AG08396 (cell line): Measurements from ENCODE around the gene KRTAP9-4.
"Not testable (repeated sequence)": the region's sequence is repeated elsewhere in the genome, so short reads cannot be mapped to it uniquely, and the experiment has no call there.

Experiments
- DNase-seq: peaks from one replicate; pipeline ENCODE4 v3.0.0; 2012; ENCODE audit warnings: low spot score, mixed read lengths

The KRTAP9-4 gene

DNA sequence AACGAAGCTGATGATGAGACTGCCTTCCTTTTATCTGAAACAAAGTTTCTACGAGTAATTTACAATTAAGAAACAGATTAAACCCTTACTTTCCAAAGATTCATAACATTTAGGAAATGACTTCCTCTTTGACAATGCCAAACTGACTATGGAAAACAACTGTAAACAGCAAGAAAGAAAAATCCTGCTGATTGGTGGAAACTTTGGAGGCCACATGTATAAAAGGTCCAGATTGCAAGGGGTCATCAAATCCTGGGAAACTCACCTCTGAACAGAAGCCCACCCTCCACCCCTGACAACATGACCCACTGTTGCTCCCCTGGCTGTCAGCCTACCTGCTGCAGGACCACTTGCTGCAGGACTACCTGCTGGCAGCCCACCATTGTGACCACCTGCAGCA is 15.6 kb downstream of the KRTAP9-4 start, which contains the start of gene KRTAP9-6:
TSS of gene KRTAP9-6 (plus strand) at position 301 of the 400 bp plus-strand sequence. CDS start at position 301, 0 bp downstream.
- no peak for DNase-seq

DNA sequence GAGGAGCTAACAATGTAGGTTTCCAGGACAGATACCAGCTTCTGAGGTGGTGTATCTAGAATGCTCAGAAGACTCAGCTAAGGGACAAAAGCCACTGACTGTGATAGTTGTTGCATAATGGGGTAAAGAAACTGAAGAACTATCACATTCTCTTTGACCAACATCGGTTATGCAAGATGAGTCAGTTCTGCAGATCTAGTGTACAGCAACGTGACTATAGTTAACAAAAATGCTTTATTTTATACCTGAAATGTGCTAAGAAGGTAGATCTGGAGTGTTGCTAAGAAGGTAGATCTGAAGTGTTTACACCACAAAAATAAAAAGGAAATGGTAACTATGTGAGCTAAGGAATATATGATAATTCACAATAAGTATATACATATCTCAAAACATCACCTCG is 18.2 kb downstream of the KRTAP9-4 start:
- DNase-seq: no peak

DNA sequence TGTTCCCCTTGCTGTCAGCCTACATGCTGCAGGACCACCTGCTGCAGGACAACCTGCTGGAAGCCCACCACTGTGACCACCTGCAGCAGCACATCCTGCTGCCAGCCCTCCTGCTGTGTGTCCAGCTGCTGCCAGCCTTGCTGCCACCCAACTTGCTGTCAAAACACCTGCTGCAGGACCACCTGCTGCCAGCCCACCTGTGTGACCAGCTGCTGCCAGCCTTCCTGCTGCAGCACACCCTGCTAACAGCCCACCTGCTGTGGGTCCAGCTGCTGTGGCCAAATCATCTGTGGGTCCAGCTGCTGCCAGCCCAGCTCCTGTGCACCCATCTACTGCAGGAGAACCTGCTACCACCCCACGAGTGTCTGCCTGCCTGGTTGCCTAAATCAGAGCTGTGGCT is 21.8 kb downstream of the KRTAP9-4 start:
- DNase-seq: not testable (repeated sequence)

DNA sequence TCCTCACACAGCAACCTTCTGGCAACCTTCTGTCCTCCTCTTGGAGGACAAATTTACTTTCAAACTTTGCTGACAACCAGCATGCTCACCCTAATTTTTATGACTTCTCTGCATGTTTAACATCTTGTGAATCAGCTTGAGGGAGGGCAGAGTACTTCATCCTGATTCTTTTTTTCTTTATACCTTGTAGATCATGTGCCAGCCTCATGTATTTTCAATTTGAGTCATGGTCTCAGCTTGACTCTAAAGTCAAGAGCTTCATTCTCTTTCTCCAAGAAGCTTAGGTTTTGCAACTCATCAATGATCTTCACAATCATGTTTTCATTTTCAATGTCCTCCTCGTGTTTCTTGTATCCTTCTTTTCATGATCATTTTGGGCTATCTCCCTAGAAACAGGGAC is 22.4 kb downstream of the KRTAP9-4 start:
- DNase-seq: no peak

DNA sequence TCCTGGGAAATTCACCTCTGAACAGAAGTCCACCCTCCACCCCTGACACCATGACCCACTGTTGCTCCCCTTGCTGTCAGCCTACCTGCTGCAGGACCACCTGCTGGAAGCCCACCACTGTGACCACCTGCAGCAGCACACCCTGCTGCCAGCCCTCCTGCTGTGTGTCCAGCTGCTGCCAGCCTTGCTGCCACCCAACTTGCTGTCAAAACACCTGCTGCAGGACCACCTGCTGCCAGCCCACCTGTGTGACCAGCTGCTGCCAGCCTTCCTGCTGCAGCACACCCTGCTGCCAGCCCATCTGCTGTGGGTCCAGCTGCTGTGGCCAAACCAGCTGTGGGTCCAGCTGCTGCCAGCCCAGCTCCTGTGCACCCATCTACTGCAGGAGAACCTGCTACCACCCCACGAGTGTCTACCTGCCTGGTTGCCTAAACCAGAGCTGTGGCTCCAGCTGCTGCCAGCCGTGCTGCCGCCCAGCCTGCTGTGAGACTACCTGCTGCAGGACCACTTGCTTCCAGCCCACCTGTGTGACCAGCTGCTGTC is 26.2 kb downstream of the KRTAP9-4 start, which contains the start of gene KRTAP9-7:
TSS of gene KRTAP9-7 (plus strand) at position 51 of the 543 bp plus-strand sequence. CDS start at position 51, 0 bp downstream.
- not testable (repeated sequence) for DNase-seq

DNA sequence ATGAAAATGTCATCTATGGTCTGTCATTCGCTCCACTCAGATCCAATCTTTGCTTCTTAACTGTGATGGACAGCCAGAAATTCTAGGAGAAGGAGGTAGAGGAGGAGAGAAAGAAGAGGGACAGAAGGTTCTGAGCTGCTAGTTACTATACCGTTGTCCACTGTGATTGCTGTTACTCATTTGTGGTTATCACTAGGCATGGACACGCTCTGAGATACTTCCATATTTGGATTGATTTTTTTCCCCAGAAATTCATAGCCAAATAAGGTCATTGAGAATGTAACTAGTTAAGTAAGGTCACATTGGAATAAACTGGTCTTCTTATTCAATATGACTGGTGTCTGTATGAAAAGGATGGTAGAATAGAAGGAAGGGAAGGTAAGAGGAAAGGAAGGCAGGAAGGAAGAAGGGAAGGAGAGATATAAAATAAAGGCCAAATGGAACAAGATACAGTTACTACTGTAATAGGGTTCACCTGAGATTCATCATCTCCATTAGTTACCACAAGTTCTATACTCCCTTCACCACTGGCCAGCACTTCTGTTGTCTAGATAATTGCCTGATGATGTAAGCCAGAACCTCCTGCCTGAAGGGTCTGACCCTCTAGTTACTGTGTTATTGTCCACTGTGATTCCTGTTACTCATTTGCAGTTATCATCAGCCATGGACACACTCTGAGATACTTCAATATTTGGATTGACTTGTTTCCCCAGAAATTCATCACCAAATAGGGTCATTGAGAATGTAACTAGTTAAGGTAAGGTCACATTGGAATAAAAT is 28.9 kb downstream of the KRTAP9-4 start:
- no peak for DNase-seq

DNA sequence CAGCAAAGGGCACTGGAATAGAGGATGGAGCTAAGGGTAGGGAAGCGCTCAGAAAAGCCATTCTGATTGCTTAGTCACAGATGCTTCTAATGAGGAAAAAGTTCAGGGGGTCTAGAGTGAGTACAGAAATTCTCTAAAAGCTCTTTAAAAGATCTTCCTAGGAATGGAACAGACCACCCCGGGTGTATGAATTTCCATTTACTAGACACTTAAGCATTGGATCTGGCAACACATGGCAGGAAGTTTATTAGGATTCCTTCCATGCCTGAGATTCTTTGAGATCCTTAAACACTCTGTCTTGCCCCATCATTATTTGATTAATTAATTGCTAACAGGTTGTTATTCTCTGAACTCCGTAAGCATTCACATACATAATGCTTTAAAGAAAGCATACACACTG is 34.6 kb downstream of the KRTAP9-4 start:
- no peak for DNase-seq

DNA sequence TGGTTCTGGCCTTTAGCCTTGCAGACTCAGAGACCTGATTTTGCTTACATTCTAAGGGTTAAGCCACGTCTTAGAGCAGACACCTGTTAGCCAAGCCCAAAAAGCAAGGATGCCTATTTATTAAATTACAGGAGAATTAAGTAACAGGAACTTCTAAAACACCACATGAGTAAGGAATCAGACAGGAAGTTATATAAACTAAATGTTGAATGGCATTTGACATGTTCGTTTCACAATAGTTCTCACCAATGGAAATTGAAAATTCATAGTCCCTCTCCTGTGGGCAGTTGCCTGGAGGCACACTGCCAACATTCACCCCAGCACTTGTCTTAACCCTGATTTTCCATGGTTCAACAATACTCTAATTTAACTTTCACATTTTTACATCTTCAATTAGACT is 35.1 kb downstream of the KRTAP9-4 start:
- DNase-seq: no peak

DNA sequence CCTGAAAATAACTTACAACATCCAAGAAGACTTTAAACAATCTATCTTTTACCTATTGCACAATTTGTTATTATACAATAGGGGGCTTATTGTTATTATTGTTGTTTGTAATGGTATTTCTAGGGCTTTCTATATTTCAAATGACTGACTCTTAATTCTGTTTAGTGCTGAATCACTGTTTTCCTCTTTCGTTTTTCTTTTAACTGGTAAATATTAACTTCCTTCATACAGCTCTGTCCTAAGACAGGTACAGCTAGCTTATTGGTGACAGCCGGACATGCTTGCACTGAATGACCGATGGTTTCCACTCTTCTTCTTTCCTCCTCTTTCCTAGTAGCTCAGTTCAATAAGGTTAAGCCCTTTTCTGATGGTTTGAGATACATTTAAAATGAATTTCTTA is 37.6 kb downstream of the KRTAP9-4 start:
- DNase-seq: no peak

DNA sequence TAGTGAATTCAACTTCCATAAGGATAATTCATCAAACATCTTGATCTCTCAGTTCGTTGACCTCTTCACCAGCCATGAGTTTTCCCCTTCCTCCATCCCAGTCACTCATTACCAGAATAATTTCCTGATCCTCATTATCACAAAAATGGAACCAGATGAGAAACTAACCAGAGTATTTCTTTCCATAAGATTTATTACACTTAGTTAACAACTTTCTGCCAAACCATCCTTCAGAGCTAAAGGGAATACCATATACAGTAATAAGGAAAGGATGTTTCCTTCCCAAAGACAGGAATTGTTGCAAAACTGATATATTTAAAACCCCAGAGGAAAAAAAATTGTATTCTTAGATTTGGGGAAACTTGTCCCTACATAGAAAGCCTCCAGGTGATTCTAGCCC is 44.5 kb downstream of the KRTAP9-4 start:
- no peak for DNase-seq

DNA sequence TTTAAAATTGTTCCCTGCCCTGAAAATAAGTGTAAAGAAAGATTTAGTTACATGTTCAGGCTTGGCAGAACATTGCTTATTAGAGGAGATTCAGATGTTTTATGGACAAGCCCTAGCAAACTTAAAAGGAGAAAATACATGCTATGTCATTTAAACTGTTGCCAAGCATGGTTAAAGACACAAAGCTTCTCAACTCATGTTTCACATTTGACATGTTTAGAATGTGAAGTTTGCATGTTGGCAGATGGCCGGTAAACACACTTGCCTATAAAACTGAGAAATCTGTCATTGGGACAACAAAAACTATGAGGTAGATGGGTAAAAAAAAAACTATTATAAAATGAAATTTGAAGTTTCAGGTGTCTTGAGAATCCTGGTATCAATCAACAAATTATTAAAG is 47.4 kb downstream of the KRTAP9-4 start:
- DNase-seq: no peak

DNA sequence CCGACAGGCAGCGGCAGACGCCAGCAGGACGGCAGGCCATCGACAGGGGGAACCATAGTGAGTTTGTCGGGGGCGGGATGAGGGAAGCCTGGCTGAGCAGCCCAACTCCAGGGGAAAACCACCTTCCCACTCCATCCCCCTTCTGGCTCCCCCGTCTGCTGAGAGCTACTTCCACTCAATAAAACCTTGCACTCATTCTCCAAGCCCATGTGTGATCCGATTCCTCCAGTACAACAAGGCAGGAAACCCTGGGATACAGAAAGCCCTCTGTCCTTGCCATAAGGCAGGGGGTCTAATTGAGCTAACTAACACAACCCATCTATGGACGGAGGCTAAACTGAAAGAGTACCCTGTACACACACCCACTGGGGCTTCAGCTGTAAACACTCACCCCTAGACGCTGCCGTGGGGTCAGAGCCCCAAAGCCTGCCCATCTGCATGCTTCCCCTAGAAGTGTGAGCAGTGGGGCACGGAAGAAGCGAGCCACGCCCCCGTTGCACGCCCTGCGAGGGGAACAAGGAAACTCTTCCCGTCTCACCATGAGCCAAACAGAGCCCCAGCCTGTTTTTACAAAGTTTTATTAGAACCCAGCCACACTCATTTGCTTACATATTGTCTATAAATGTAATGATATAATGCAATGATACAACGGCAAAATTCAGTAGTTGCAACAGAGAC is 49.1 kb downstream of the KRTAP9-4 start:
- no peak for DNase-seq
